ENCODE measurements around the gene PDPK1.

GRCh38 chr16:2492292-2492691, 45.5 kb upstream of the PDPK1 start:
- no peak for TF ChIP-seq POLR2A (IDR thresholded peaks at IDR 0.05; ENCODE audit: low read length)
- TF ChIP-seq GATA1 (IDR thresholded peaks at IDR 0.05; ENCODE audit: low read depth, low read length): no peak

All from erythroblast (primary cell).